HG02610 (cell line): Measurements from ENCODE around the gene LGALS9C.
"Not testable (repeated sequence)": the region's sequence is repeated elsewhere in the genome, so short reads cannot be mapped to it uniquely, and the experiment has no call there.

ENCODE experiments used
- ATAC-seq: cut with Tn5 transposase; IDR thresholded peaks from one replicate; pipeline ENCODE4 v1.9.1; 2021; ENCODE audit warnings: mild to moderate bottlenecking, moderate library complexity; ENCODE audit not compliant: unreplicated experiment

LGALS9C gene

DNA sequence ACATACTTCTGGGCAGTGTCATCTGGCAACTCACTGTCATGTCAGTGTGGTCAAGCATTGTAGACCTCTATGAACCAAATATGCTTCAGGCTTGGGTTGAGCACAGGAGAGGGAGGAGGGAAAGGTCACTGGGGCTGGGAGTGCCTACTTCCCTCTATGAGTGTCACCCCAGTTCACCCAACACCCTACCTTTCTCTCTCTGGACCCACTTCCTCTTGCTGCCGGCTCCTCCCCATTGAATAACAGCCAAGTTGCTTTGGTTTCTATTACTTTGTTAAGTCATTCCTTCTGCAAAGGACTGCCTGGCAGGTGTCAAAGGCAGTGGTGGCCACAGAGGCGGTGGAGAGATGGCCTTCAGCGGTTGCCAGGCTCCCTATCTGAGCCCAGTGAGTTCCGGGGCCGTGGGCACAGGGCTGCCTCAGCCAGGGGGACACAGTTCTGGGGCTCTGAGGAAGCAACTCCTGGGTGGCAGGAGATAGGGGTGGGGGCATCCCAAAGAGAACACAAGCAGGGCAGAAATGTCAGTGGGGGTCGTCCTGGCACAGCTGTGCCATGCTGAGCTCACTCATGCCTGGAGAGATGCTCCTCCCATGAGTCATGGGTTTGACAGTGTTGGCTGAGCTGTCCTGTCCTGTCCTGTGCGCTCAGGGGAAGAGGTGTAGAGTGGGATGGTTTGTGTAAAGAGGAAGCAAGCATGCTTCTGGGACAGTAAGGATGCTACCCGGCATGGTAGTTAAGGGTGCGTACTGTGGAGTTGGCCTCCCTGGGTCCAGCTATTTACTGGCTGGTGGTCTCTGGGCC lies at the start of gene LGALS9C:
Gene LGALS9C (plus strand): TSS at position 282 of the 801 bp plus-strand sequence. CDS start 66 bp downstream, at position 348.
- peak; percentile 63 for ATAC-seq

DNA sequence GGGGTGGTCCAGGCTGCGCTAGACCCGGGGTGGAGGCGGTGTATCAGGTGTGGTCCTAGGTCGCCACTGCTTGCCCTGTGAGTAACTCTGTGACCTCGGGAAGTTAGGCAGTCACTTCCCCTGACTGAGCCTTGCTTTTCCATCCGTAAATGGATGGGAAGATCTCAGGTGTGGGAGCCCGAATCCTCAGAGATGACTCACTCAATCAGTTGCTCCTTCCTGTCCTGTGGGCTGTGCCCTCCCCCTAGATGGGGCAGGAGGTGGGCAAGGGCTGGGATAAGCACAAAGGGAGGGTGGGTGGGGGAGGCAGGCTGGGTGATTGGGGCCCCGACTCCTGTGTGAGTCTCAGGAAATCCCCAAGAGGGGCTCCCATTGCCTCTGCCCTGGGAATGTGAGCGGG lies 44.4 kb upstream of the LGALS9C start:
- not testable (repeated sequence) for ATAC-seq

DNA sequence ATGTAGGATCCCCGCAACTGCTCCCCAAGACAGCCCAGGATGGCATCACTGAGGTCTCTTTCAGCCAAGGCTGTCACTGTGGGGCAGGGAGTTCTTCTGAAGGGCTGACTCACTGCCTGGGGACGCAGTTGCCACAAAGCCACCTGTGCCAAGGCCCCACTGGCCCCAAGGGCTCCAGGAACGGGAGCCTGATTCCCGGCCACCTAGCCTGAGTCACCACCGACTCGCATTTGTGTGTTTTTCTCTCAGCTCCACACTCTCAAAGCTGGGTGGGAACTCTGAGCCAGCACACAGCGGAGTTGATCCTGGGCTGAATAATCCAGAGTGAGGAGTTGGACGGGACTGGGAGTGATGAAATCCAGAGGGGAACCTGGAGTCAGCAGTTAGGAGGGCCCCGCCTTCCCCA lies 37.1 kb upstream of the LGALS9C start:
- ATAC-seq = not testable (repeated sequence)

DNA sequence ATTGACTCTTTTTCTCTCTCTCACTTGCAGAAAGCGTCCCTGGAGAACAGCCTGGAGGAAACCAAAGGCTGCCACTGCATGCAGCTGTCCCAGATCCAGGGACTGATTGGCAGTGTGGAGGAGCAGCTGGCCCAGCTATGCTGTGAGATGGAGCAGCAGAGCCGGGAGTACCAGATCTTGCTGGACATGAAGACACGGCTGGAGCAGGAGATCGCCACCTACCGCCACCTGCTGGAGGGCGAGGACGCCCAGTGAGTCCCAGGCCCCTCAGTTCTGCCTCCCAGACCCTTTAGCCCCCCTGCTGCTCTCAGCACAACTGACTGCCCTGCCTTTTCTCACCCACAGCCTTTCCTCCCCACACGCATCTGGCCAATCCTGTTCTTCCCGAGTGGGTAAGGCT lies 34.5 kb upstream of the LGALS9C start:
- ATAC-seq = not testable (repeated sequence)

DNA sequence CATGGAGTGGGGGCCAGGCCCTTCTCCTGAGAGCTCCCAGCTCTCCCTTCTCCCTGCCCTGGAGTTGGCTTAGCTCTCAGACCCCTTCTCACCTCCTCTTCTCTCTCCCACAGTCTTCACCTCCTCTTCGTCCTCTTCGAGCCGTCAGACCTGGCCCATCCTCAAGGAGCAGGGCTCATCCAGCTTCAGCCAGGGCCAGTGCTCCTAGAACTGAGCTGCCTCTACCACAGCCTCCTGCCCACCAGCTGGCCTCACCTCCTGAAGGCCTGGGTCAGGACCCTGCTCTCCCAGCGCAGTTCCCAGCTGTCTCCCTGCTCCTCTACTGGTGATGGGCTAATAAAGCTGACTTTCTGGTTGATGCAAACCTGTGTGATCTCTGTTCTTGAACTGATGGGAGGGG lies 34.1 kb upstream of the LGALS9C start:
- not testable (repeated sequence) for ATAC-seq

DNA sequence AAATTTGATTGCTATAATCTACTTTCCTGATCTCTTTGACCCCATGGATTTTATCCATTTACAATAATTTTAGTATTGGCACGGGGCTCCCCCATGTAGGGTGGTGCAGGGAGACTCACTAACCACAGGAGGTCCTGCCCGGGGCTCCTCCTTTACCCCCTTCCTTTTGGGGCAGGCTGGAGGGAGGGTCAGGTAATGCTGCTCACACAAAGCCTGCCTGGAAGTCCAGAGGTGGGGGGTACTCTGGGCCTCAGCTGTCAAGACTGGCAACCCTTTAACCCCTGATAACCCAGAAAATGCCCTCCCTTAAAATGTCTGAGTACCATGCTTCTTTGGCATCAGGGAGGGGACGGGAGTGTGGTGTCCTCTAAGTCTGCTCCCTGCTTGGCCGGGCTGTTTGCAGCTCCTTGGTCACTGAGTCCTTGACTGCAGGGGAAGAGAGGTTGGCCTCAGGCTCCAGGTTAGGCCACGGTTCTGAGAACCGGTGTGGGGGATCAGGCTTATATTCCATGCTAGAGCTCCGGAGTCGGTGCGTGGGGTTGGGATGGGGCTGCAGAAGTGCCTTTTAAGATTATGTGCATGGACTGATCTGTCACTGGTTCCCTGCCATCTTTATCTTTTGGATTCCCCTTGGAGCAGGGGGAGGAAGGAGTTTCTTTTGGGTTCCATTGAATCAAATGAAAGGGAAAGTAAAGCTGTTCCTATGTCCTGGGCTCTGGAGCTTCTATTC lies 28.9 kb upstream of the LGALS9C start:
- ATAC-seq = not testable (repeated sequence)

DNA sequence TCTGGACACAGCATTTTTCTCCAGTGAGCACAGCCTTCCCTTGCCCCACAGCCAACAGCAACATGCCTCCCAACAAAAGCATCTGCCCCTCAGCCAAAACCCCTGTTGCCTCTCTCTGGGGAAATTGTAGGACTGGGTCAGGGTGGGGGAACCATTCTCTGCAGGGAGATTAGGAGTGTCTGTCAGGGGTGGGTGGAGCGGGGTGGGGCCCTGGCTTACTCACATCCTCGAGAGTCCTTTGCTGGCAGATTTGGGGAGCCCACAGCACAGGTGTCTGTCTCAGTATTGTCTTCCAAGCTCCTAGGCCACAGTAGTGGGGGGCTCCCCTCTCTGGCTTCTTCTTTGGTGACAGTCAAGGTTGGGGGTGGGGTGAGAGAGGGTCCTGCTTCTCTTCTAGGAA lies 28.3 kb upstream of the LGALS9C start:
- not testable (repeated sequence) for ATAC-seq

DNA sequence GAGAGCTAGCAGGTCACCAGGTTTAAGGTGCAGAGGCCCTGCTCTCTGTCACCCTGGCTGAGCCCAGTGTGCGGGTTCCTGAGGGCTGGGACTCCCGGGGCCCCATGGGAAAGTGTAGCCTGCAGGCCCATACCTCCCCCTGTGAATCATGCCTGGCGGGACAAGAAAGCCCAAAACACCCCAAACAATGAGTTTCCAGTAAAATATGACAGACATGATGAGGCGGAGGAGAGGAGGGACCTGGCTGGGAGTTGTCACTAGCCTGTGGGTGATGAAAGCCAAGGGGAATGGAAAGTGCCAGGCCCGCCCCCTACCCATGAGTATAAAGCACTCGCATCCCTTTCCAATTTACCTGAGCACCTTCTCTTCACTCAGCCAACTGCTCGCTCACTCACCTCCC lies 26.8 kb upstream of the LGALS9C start:
- not testable (repeated sequence) for ATAC-seq

DNA sequence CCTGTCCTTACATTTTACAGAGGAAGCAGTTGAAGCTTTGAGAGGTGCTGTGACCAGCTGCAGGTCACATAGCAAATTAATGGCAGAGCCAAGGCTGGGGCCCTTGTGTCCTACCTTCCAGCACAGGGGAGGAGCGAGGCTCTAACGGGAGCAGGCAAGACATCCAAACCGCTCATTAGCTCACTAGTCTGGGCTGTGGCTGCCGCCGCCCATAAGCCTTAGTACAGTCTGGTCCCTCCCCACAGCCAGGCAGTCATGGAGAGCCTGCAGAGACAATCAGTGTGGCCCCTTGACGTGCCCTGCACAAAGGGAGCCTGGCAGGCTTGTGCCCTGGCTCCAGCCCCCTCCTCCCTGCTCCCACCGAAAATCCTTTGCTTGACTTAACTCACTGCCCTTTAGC lies 25.6 kb upstream of the LGALS9C start:
- ATAC-seq = not testable (repeated sequence)

DNA sequence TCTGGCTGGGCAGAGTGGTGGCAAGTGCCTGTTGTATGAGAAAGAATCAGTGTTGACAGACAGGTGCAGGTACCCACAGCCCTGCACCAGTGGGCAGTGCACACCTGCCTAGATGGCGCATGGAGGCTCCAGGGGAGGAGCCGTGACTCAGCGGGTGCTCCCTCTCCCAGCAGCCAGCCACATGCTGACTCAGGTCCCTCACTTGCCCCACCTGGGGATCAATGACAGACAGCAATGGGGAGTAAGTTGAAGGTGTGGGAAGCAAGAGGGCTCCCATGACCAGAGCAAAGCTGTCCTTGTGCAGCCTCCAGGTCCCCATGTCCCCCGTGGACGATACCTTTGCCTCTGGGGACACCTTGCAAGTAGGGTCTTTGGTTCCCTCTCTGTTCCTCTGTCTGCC lies 24.6 kb upstream of the LGALS9C start:
- not testable (repeated sequence) for ATAC-seq

DNA sequence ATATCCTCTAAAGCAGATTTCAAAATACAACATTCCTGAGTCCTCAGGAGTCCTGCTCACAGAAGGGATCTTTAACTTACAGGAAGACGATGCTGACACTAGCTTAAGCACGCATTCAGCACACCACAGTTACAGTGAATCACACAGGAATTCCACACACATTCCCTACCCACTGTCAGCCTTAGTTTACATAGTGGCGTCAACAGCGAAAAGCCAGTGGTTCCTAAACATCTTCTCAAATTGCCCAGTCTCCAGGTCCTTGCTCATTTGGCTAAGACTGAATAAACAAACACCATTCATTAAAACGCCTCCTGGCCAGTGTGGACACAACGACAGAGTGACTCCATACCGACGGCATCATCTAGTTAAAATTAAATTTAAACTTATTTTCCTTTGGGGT lies 17.6 kb upstream of the LGALS9C start:
- not testable (repeated sequence) for ATAC-seq

DNA sequence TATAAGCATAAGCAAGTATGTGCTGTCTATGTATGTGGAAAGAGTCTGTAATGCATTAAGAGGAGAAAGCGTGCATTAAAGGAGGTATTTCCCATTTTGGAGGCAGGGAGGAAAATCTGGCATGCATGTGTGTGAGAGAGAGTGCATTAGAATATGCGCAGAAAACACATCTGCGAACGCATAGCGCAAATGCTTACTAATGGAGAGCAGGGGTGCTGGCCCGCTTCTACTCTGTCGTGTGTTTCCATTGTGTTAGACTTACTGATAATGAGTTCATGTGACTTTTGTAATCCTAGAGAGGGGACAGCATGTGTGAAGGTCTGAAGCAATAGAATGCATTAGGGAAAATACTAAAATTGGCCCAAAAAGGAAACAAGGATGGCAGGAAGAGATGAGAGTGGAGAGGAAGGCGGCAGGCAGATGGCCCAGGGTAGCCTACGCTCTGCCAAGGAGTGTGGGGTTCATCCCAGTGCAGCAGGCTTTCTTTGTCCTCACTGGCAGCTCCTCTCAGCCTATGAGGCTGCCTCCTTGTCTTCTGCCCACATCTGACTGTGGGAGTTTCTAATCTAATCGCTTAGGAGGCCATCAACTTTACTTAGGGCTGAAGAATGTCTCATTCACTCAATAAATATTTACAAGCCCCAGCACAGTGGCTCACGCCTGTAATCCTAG lies 12.6 kb upstream of the LGALS9C start:
- ATAC-seq = not testable (repeated sequence)

DNA sequence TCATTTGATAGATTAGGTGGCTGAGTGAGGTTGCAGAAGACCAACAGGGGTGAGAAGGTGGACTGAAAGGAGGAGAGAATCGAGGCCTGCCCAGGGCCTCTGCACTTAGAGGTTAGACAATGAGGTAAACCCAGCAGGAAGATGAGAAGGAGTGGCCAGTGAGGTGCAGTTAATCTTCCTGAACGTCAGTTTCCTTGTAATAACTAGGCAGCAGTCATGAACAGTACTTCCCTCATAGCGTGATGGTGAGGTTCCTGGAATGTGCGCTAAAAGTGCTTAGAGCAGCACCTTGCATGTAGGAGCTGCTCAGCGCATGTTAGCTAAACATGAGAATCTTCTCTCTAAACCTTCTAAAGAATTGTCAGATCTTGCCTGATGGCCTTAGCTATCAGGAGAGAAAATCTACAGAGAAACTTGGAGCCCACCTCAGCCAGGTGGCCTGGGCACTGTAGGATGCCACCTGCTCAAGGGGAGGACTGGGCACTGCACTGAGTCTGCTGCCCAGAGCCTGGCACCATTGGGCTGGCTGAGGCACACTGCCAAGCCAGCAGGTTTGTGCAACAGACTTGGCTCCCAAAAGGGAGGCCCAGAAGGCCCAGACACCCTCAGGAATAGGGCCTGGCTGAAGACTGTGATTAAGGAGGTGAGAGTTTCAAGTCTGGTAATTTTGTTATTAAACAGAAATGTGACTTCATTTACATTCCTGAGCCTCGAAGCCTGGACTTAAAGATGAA lies 10.2 kb upstream of the LGALS9C start:
- ATAC-seq = not testable (repeated sequence)

DNA sequence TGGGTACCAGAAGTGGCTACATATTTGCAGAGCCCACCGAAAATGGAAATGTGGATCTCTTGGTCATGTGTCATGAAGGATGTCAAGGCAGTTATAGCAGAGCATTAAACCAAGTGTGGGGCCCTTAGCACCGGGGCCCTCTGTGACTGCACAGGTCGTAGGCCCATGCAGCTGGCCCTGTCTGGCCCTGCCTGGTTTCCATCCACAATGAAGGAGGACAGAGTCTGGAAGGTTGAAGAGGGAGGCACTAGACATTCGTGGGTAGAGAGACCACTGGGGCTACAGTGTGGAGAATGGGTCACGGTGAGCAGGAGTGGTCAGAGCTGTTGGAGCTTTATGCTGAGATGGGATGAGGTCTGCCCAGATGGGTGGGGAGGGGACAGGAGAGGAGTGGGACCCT lies 9.6 kb upstream of the LGALS9C start:
- ATAC-seq = not testable (repeated sequence)

DNA sequence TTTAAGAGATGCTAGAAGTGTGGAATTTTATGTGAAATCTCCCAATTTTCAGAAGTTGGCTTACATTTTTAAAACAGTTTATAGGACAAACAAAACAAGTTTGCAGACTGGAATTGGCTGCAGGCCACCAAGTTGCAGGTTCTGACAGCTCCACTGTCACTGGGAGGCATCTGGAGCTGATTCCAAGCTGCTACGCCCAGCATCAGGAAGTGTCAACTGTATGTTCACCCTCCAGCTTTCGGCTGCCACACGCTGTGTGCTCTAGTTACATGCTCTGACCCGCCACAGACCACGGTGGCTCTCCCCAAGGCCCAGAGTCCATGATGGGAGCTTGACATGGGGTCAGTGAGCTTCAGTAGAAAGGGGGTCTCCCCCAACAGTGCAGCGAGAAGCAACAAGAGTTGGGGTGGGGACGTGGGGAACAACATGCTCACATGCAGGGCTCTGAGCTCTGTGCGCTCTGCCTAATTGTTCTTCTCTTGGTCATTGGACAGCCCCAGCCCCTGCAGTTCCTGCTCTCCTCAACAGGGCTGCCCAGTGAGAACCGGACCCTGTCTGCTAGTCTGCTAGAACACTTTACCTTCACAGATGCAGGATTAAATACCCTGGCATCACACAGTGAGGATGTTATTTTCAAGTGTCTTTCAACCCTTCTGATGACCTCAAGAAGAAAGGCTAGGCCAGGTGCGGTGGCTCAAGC lies 8.0 kb upstream of the LGALS9C start:
- not testable (repeated sequence) for ATAC-seq

DNA sequence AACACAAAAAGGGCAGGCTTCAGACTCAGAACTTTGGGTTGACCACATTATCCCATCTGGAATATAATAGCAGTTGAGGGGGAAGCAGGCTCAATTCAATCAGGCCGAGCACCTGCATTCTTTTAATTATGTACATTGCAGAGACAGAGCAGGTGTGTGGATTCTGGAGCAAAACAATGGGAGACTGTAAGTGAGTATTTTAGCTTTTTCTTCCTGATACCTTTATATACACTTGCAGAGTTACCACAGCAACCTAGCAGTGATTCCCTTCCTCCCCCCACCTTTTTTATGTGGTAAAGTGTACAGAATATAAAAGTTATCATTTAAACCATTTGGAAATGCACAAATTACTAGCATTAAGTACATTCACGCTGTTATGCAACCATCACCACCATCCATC lies 6.8 kb upstream of the LGALS9C start:
- not testable (repeated sequence) for ATAC-seq

DNA sequence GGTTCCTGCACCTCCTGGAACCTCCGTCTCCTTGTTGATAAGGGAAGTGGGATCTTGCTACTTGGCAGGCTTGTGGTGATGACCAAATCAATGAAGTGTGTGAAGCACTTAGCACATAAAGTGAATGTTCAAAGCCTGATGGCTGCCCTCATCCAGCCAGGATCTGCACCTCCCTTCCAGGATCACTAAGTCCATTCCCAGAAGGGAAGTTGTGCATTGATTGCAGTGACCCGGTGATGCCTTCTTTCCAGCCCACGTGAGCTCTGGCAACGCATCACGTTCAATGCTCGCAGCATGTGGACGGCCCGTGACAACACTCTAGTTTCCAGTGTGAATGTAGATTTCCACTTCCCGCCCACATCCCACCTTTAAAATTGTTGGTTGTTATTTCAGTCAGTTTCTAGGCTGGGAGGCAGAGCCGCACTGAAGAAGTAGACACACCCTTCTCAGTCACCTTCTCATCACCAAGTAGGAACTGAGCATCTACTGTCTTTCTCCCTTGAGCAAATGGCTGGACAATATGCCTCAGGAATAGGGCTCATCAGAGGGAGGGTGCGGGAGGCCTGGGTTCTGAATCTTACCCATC lies 6.2 kb upstream of the LGALS9C start:
- ATAC-seq = not testable (repeated sequence)

DNA sequence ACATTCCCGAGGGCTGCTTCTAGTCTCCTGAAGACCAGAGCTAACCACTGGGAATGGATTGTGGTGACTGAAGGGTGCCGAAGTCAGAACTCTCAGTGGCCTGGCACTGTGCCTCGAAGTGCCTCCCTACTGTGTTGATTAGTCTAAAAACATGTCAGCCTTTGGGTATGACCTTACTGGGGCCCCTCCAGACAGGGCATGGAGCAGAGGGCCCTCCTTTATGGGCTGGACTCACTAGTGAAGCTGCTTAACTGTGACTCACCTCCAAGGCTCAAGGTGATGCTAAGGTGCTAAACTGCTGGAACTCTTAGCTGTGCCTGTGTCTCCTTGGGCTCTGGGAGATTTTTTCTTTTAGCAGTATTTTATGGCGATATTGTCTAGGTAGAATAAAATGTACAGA lies 2.6 kb upstream of the LGALS9C start:
- ATAC-seq = not testable (repeated sequence)

DNA sequence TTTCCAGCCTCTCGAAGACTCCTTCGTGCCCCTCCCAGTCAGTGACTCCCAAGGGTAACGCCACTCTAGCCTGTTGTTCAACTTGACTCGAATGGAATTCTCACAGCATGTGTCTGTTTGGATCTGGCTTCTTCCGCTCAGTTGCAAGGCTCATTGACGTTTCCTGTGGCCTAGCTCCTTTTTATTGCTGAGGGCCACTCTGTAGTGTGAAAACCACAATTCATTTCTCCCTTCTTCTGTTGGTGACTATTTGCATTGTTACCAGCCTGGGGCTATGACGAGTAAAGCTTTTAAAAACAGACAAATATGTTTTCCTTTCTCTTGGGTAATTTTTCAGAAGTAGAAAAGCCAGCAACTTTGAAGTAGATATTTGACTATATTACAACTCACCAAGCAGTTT lies 1.8 kb upstream of the LGALS9C start:
- ATAC-seq = not testable (repeated sequence)

DNA sequence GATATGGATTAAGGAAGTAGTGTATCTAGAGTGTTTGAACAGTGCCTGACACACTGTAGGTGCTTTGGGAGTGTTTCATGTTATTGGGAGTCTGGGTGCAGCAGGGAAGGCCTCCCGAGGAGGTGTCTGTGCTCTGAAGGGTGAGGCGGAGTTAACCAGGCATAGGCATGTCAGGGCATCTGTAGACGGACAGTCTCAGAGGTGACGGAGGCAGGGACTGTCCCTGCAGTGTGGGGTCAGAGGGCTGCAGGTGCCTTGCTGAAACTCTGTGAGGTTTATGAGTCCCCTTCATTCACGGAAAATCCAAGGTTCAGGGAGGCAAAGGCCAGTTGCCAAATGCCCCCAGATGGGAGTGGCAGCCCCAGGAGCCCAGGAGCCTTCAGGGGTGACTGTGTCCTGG lies 778 bp downstream of the LGALS9C start:
- ATAC-seq = not testable (repeated sequence)
